OCI-LY3 (cell line): ENCODE measurements around the gene SPIRE1.

ENCODE experiments used
- EZH2phosphoT487 ChIP-seq: fragments of 200-600 bp; shearing (Covaris generic); IDR thresholded peaks from 2 replicates; pipeline ENCODE4 v1.6.1; 2018; ENCODE audit warnings: antibody characterized with exemption, mixed run types, low read depth
- TF ChIP-seq, protein P1 (sequence below): fragments of 200-600, 300-600 bp; sonication (generic); IDR thresholded peaks from 2 replicates; pipeline ENCODE4 v1.5.1; 2014; ENCODE audit warnings: antibody characterized with exemption, low read length, low read depth

GRCh38 chr18:12645254-12645653, 12.7 kb downstream of the SPIRE1 start:
- TF ChIP-seq, protein P1, sequence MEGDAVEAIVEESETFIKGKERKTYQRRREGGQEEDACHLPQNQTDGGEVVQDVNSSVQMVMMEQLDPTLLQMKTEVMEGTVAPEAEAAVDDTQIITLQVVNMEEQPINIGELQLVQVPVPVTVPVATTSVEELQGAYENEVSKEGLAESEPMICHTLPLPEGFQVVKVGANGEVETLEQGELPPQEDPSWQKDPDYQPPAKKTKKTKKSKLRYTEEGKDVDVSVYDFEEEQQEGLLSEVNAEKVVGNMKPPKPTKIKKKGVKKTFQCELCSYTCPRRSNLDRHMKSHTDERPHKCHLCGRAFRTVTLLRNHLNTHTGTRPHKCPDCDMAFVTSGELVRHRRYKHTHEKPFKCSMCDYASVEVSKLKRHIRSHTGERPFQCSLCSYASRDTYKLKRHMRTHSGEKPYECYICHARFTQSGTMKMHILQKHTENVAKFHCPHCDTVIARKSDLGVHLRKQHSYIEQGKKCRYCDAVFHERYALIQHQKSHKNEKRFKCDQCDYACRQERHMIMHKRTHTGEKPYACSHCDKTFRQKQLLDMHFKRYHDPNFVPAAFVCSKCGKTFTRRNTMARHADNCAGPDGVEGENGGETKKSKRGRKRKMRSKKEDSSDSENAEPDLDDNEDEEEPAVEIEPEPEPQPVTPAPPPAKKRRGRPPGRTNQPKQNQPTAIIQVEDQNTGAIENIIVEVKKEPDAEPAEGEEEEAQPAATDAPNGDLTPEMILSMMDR, result no peak
- TF ChIP-seq EZH2phosphoT487, result no peak
